ENCODE results near the gene MAB21L4.

The MAB21L4 gene

GRCh38 chr2:240855670-240856069, 40.3 kb downstream of the MAB21L4 start:
- Histone ChIP-seq H3K27me3 (replicated peaks) (no peaks in the 10 kb centered on the region), H3K27ac (no peak overlapping the region), H3K36me3 (replicated peaks) (no peaks in the 10 kb centered on the region), H3K4me3 (ENCODE audit: low read depth, low read length) (no peak overlapping the region)
- DNase-seq, result no peak
- no peak for TF ChIP-seq CTCF (IDR thresholded peaks at IDR 0.05; ENCODE audit: low read depth, low read length, missing control alignments)
- in situ Hi-C loops (cut with HindIII; ENCODE audit: low pct_ligation_motif_present, low sequenced_read_pairs), result no loop called here

GRCh38 chr2:240852671-240853314, 43.2 kb downstream of the MAB21L4 start:
- no peak overlapping the region for H3K27ac ChIP-seq
- no peak for TF ChIP-seq CTCF (IDR thresholded peaks at IDR 0.05; ENCODE audit: low read depth, low read length, missing control alignments)
- H3K27me3 ChIP-seq (replicated peaks), result no peaks in the 10 kb centered on the region
- in situ Hi-C loops (cut with HindIII; ENCODE audit: low pct_ligation_motif_present, low sequenced_read_pairs), result no loop called here
- DNase-seq, result no peak
- H3K36me3 ChIP-seq (replicated peaks), result no peaks in the 10 kb centered on the region
- no peak overlapping the region for H3K4me3 ChIP-seq (ENCODE audit: low read depth, low read length)

- Histone ChIP-seq H3K4me3 (ENCODE audit: low read depth, low read length) (no peak overlapping the region), H3K27me3 (replicated peaks) (no peaks in the 10 kb centered on the region), H3K36me3 (replicated peaks) (no peaks in the 10 kb centered on the region), H3K27ac (no peak overlapping the region)
- in situ Hi-C loops (cut with HindIII; ENCODE audit: low pct_ligation_motif_present, low sequenced_read_pairs), result no loop called here
- peak; percentile 54 for DNase-seq
- peak; percentile 96 for TF ChIP-seq CTCF (IDR thresholded peaks at IDR 0.05; ENCODE audit: low read depth, low read length, missing control alignments)
These were observed 44.6 kb downstream of the MAB21L4 start for GRCh38 chr2:240851078-240851991.

DNA sequence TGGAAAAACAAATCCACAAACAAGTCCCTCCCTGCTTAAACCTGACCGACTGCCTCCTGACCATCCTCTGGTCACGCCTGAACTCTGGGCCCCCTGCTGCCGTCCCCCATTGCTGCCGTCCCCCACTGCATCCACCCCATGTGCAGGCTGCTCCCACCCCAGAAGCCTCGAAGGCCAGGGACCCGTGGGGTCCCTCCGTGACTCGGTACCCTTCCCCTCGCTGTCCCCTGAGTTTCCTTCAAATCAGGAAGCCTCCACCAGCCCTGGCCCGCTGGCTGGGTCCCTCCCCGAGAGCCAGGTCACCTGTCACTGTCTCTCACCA, 45.2 kb downstream of the MAB21L4 start:
- in situ Hi-C loops (cut with HindIII; ENCODE audit: low pct_ligation_motif_present, low sequenced_read_pairs), result no loop called here
- Histone ChIP-seq H3K4me3 (ENCODE audit: low read depth, low read length) (no peak overlapping the region), H3K27ac (no peak overlapping the region), H3K36me3 (replicated peaks) (no peaks in the 10 kb centered on the region), H3K27me3 (replicated peaks) (no peaks in the 10 kb centered on the region)
- DNase-seq, result no peak
- no peak for TF ChIP-seq CTCF (IDR thresholded peaks at IDR 0.05; ENCODE audit: low read depth, low read length, missing control alignments)

DNA sequence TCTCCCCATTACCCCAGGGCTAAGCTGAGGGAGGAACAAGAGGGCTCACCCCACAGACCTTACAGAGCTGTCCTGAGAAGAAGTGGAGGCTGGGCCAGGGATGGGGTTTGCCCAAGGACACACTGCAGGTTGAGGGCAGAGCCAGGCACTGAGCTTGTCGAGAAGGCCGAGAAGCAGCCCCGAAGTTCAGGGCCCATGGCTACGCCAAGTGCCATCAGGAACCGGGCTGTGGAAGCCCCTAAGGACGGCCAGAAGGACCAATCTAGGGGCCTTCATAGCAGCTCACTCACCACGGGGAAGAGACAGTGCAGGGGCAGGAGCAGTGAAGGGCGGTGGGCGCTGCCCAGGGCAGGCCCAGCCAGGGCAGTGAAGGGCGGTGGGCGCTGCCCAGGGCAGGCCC, 45.9 kb downstream of the MAB21L4 start:
- H3K36me3 ChIP-seq (replicated peaks), result no peaks in the 10 kb centered on the region
- H3K27me3 ChIP-seq (replicated peaks), result no peaks in the 10 kb centered on the region
- DNase-seq, result no peak
- H3K27ac ChIP-seq, result no peak overlapping the region
- no peak for TF ChIP-seq CTCF (IDR thresholded peaks at IDR 0.05; ENCODE audit: low read depth, low read length, missing control alignments)
- H3K4me3 ChIP-seq (ENCODE audit: low read depth, low read length), result no peak overlapping the region
- in situ Hi-C loops (cut with HindIII; ENCODE audit: low pct_ligation_motif_present, low sequenced_read_pairs), result no loop called here
